SK-N-MC (cell line): ENCODE results near the gene NOXO1.

ENCODE experiments used
- EZH2 ChIP-seq: fragments of 200-600 bp; sonication (generic); IDR thresholded peaks from one replicate; pipeline ENCODE4 v1.6.1; 2017; ENCODE audit warnings: antibody characterized with exemption
- FOXP2 ChIP-seq: optimal IDR thresholded peaks from 2 replicates; pipeline ENCODE3; 2011; ENCODE audit warnings: mild to moderate bottlenecking, moderate library complexity; ENCODE audit not compliant: insufficient read depth; ENCODE audit errors: extremely low read length, control extremely low read depth
- POLR2AphosphoS5 ChIP-seq: IDR thresholded peaks from 2 replicates; pipeline ENCODE4 v1.6.1; 2012; ENCODE audit warnings: mild to moderate bottlenecking, low read depth, low read length, borderline replicate concordance

DNA sequence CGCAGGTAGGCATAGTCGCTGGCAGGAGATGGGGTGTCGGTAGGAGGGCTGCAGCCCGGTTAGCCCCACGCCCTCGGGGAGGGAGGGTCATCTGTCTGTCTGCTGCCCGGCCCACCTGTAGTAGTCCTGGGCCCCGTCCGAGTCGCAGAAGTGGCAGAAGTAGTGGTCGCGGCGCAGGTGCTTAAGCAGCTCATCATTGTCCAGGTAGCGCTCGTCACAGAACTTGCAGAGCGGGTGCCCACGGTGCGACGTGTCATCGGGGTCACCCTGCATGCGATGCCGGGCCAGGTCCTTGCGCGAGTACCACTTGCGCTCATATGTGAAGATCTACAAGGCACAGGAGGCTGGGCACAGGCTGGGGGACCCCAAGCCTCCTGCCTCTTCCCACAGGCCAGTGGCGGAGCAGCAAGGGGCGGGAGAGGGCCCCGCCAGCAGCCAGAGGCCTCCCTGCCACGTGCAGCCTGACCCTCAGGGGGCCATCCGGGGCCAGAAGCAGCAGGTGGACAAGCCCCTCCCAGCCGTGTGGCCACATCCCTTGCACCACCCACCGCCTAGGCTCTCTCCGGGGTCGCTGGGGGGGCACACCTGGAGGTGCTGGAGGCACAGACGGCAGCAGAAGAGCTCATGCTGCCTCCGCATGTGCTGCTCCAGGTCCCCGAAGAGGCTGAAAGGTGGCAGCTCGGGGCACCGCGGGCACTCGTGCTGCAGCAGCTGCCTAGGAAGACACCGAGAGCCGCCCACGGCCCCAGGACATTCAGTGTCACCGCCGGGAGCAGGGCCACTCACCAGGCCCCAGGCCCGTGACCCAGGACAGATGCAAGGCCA, 21.3 kb upstream of the NOXO1 start:
- TF ChIP-seq EZH2: no peak
- TF ChIP-seq POLR2AphosphoS5: no peak
- no peak for TF ChIP-seq FOXP2
